Bronchial epithelial cell (primary cell): ENCODE measurements around the gene SAMD3. TPM values are rescaled to one million over a fixed set of nuclear protein-coding genes. Genes with fewer than 3 reads are reported as not detected.
A peak's percentile ranks its signal among the peaks of the same experiment; 100 is the strongest.
"Not testable (repeated sequence)": the region's sequence is repeated elsewhere in the genome, so short reads cannot be mapped to it uniquely, and the experiment has no call there.

Experiments used
- DNase-seq: peaks from one replicate; pipeline ENCODE4 v3.0.0-alpha.2; 2010; ENCODE audit warnings: low read depth
- FAIRE-seq: peaks from 2 replicates; lab custom pipeline; 2011; peaks lifted over from hg19 to GRCh38; lab: Jason Lieb, UNC
- H3K27me3 ChIP-seq: 2 replicates; pipeline ENCODE4 v1.5.1; 2011; ENCODE audit warnings: low read length; ENCODE audit not compliant: control insufficient read depth, insufficient read depth
- H3K36me3 ChIP-seq: 2 replicates; pipeline ENCODE4 v1.5.1; 2011; ENCODE audit warnings: low read length; ENCODE audit not compliant: control insufficient read depth, insufficient read depth
- H3K4me3 ChIP-seq: 2 replicates; pipeline ENCODE4 v1.5.1; 2011; ENCODE audit warnings: mild to moderate bottlenecking, low read depth, low read length, control low read depth
- CTCF ChIP-seq: IDR thresholded peaks from 2 replicates; pipeline ENCODE4 v1.5.1; 2011; ENCODE audit warnings: mild to moderate bottlenecking, moderate library complexity, low read length, control low read depth, inconsistent platforms; ENCODE audit not compliant: insufficient read depth, severe bottlenecking
- total RNA-seq: library from RNA; depleted of rRNA; stranded (reverse); fragments of >200 nt; gene quantifications from 2 replicates; pipeline ENCODE4 v1.2.1, GENCODE V29; 2014

SAMD3 gene
- total RNA-seq, 1 donor from 2014 or later: not detected

GRCh38 chr6:130239755-130240154, 17.0 kb upstream of the SAMD3 start:
- DNase-seq: no peak
- H3K4me3 ChIP-seq: no peak overlapping the region
- no peak for FAIRE-seq
- no peaks in the 10 kb centered on the region for H3K36me3 ChIP-seq
- H3K27me3 ChIP-seq: peaks cover 1% of the 10 kb centered on the region
- TF ChIP-seq CTCF: no peak

GRCh38 chr6:130233330-130233729, 10.6 kb upstream of the SAMD3 start:
- DNase-seq (no peak), FAIRE-seq (no peak)
- Histone ChIP-seq H3K27me3 (no peaks in the 10 kb centered on the region), H3K36me3 (no peaks in the 10 kb centered on the region), H3K4me3 (no peak overlapping the region)
- no peak for TF ChIP-seq CTCF

GRCh38 chr6:130230531-130230930, 7.8 kb upstream of the SAMD3 start:
- not testable (repeated sequence) for H3K36me3 ChIP-seq, H3K27me3 ChIP-seq, H3K4me3 ChIP-seq, DNase-seq, FAIRE-seq

GRCh38 chr6:130229645-130230044, 6.9 kb upstream of the SAMD3 start:
- Histone ChIP-seq H3K27me3 (no peaks in the 10 kb centered on the region), H3K36me3 (no peaks in the 10 kb centered on the region), H3K4me3 (no peak overlapping the region)
- TF ChIP-seq CTCF: no peak
- FAIRE-seq (no peak), DNase-seq (no peak)

- Histone ChIP-seq H3K4me3 (no peak overlapping the region), H3K36me3 (no peaks in the 10 kb centered on the region), H3K27me3 (no peaks in the 10 kb centered on the region)
- no peak for TF ChIP-seq CTCF
- DNase-seq: peak; percentile 10
- no peak for FAIRE-seq
These were observed 757 bp upstream of the SAMD3 start for GRCh38 chr6:130223508-130223907.

GRCh38 chr6:130218134-130218533, 4.6 kb downstream of the SAMD3 start:
- no peaks in the 10 kb centered on the region for H3K36me3 ChIP-seq
- no peak for FAIRE-seq
- H3K4me3 ChIP-seq: no peak overlapping the region

More at GRCh38 chr6:130218134-130218533, 4.6 kb downstream of the SAMD3 start:
- peaks cover 1% of the 10 kb centered on the region for H3K27me3 ChIP-seq
- no peak for DNase-seq
- TF ChIP-seq CTCF: no peak
